A549 (cell line): ENCODE measurements around the gene PHF10. TPM values are rescaled to one million over a fixed set of nuclear protein-coding genes. Genes with fewer than 3 reads are reported as not detected.
"Not testable (repeated sequence)": the region's sequence is repeated elsewhere in the genome, so short reads cannot be mapped to it uniquely, and the experiment has no call there.

Experiments
- ATAC-seq, 2 experiments: fragments of 200-7000 bp in 1 of 2; fragments of >200 bp in 1 of 2; cut with Nextera tagmentation in 1 of 2; cut with Tn5 transposase in 1 of 2; 3 replicates each; pipeline versions ENCODE4 v1.8.0 to v1.9.1; 2018 to 2020; ENCODE audit warnings: mild to moderate bottlenecking in 1 of 2, moderate library complexity in 1 of 2
- CTCF ChIA-PET: fragments of 300-600 bp; sonication (Branson Sonifier 250); formaldehyde crosslinking; extraction: SDS; loops from one replicate; lab custom pipeline; 2021; ENCODE audit warnings: antibody characterized with exemption, inconsistent platforms; lab: Yijun Ruan, JAX
- POLR2A ChIA-PET: fragments of 350-600 bp; formaldehyde crosslinking; extraction: SDS; loops from one replicate; lab custom pipeline; 2021; ENCODE audit warnings: antibody characterized with exemption, inconsistent platforms; lab: Yijun Ruan, JAX
- DNase-seq, 2 experiments: peaks; one replicate each; pipeline versions ENCODE4 v3.0.0 to v3.0.0-alpha.2; 2011 to 2016; ENCODE audit warnings: low read depth in 1 of 2, low spot score in 1 of 2
- FAIRE-seq: peaks from 2 replicates; lab custom pipeline; 2011; peaks lifted over from hg19 to GRCh38; lab: Jason Lieb, UNC
- H3K27ac ChIP-seq, 2 experiments: fragments of >200 bp; sonication (Bioruptor Twin); formaldehyde crosslinking; 3 replicates each; pipeline ENCODE4 v1.5.1; 2016 to 2017
- H3K4me1 ChIP-seq: fragments of >200 bp; sonication (Bioruptor Twin); formaldehyde crosslinking; 3 replicates; pipeline ENCODE4 v1.6.1; 2016
- H3K4me2 ChIP-seq: fragments of >200 bp; sonication (Bioruptor Twin); formaldehyde crosslinking; 3 replicates; pipeline ENCODE4 v1.6.1; 2016
- H3K4me3 ChIP-seq: fragments of >200 bp; sonication (Bioruptor Twin); formaldehyde crosslinking; 3 replicates; pipeline ENCODE4 v1.5.1; 2016
- H3K9me3 ChIP-seq: fragments of >200 bp; sonication (Bioruptor Twin); formaldehyde crosslinking; 3 replicates; pipeline ENCODE4 v1.6.1; 2016
- BHLHE40 ChIP-seq: IDR thresholded peaks from 2 replicates; pipeline ENCODE4 v1.6.1; 2012; ENCODE audit warnings: low read depth, low read length, inconsistent platforms
- CHD4 ChIP-seq: fragments of 200-600 bp; sonication (generic); IDR thresholded peaks from 2 replicates; pipeline ENCODE4 v1.6.1; 2016; ENCODE audit warnings: antibody characterized with exemption, mild to moderate bottlenecking, borderline replicate concordance
- CTCF ChIP-seq: fragments of >200 bp; sonication (Bioruptor Twin); formaldehyde crosslinking; IDR thresholded peaks from 3 replicates; pipeline ENCODE4 v1.5.1; 2016
- EHF ChIP-seq: fragments of 250-450 bp; sonication (Bioruptor Pico); IDR thresholded peaks from 2 replicates; pipeline ENCODE4 v1.5.0; 2020; ENCODE audit warnings: mild to moderate bottlenecking
- EP300 ChIP-seq, 2 experiments: fragments of >200 bp; sonication (Bioruptor Twin); formaldehyde crosslinking; IDR thresholded peaks; 2 replicates in 1 of 2; 3 replicates in 1 of 2; pipeline ENCODE4 v1.6.1; 2016 to 2017
- FOSB ChIP-seq: fragments of 250-450 bp; sonication (Bioruptor Pico); IDR thresholded peaks from 2 replicates; pipeline ENCODE4 v1.5.0; 2020; ENCODE audit warnings: mild to moderate bottlenecking, moderate library complexity
- FOXS1 ChIP-seq: fragments of 250-450 bp; sonication (Bioruptor Pico); IDR thresholded peaks from 2 replicates; pipeline ENCODE4 v1.5.0; 2020; ENCODE audit warnings: mild to moderate bottlenecking, moderate library complexity
- GATA3 ChIP-seq: IDR thresholded peaks from 2 replicates; pipeline ENCODE4 v1.6.1; 2012; ENCODE audit warnings: borderline replicate concordance
- HOXB13 ChIP-seq: fragments of 250-450 bp; sonication (Bioruptor Pico); IDR thresholded peaks from 2 replicates; pipeline ENCODE4 v1.5.0; 2020; ENCODE audit warnings: low read depth, mild to moderate bottlenecking, moderate library complexity
- HOXB5 ChIP-seq: fragments of 250-450 bp; sonication (Bioruptor Pico); IDR thresholded peaks from 2 replicates; pipeline ENCODE4 v1.5.0; 2020; ENCODE audit warnings: mild to moderate bottlenecking, moderate library complexity
- KDM5A ChIP-seq: fragments of 200-600 bp; sonication (generic); IDR thresholded peaks from 2 replicates; pipeline ENCODE4 v1.6.1; 2016; ENCODE audit warnings: antibody characterized with exemption, mild to moderate bottlenecking
- MAZ ChIP-seq: fragments of 150-350 bp; IDR thresholded peaks from 2 replicates; pipeline ENCODE4 v1.6.1; 2014; ENCODE audit warnings: antibody characterized with exemption, low read depth, low read length, borderline replicate concordance
- NFE2L2 ChIP-seq: fragments of 150-350 bp; conservative IDR thresholded peaks from 2 replicates; pipeline ENCODE4 v1.6.1; 2014; ENCODE audit warnings: low read length
- NR3C1 ChIP-seq: fragments of >200 bp; sonication (Bioruptor Twin); formaldehyde crosslinking; IDR thresholded peaks from 3 replicates; pipeline ENCODE4 v1.6.1; 2017
- POLR2A ChIP-seq: IDR thresholded peaks from 2 replicates; pipeline ENCODE4 v1.6.1; 2012; ENCODE audit warnings: mild to moderate bottlenecking, low read length
- RAD21 ChIP-seq, 2 experiments: fragments of >200 bp in 1 of 2; sonication (Bioruptor Twin) in 1 of 2; formaldehyde crosslinking in 1 of 2; IDR thresholded peaks in 1 of 2; conservative IDR thresholded peaks in 1 of 2; 2 replicates in 1 of 2; 3 replicates in 1 of 2; pipeline ENCODE4 v1.6.1; 2012 to 2018; ENCODE audit warnings: inconsistent platforms in 1 of 2
- RCOR1 ChIP-seq: fragments of 150-350 bp; IDR thresholded peaks from 2 replicates; pipeline ENCODE4 v1.6.1; 2014; ENCODE audit warnings: antibody characterized with exemption, low read length, low read depth
- TP53 ChIP-seq: fragments of 250-450 bp; sonication (Bioruptor Pico); IDR thresholded peaks from 2 replicates; pipeline ENCODE4 v1.5.0; 2021; ENCODE audit warnings: mild to moderate bottlenecking, moderate library complexity
- WGBS: methylation state at CpG from one replicate; pipeline ENCODE4 v1.1.6; 2017; ENCODE audit errors: missing lambda C conversion rate; 5-methylcytosine and 5-hydroxymethylcytosine counted together
- polyA plus RNA-seq, 4 experiments: library from polyadenylated mRNA; depleted of rRNA in 3 of 4; stranded (reverse); fragments of >200 nt; fragmentation: RNase III in 1 of 4; extraction: RNeasy Plus Mini Kit Qiagen cat#74134 plus additional on column Dnase treatment in 1 of 4; gene quantifications; 2 replicates in 3 of 4; 3 replicates in 1 of 4; pipeline ENCODE4 v1.2.3, GENCODE V29; 2011 to 2017
- TF ChIP-seq, protein P1 (sequence below): fragments of >200 bp; sonication (Bioruptor Twin); formaldehyde crosslinking; IDR thresholded peaks from 2 replicates; pipeline ENCODE4 v1.6.1; 2016

PHF10 gene
- polyA plus RNA-seq, 2 of the 4 experiments (the other 2 are of a cell fraction): 21.9 to 29.6 TPM

DNA sequence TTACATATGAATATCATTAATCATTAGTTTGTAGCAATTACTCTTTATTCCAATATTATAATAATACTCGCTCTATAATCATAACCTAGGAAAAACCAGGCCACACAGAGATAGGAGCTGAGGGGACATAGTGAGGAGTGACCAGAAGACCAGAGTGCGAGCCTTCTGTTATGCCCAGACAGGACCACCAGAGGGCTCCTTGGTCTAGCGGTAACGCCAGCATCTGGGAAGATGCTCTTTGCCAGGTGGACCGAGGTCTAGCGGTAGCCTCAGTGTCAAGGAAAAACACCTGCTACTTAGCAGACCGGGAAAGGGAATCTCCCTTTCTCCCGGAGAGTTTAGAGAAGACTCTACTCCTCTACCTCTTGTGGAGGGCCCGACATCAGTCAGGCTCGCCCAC lies 27.2 kb downstream of the PHF10 start:
- ATAC-seq, H3K4me3 ChIP-seq, FAIRE-seq, H3K9me3 ChIP-seq, POLR2A ChIA-PET, H3K27ac ChIP-seq, H3K4me2 ChIP-seq, H3K4me1 ChIP-seq, CTCF ChIA-PET: not testable (repeated sequence)
- TF ChIP-seq RAD21 (conservative IDR thresholded peaks at IDR 0.05 in 1 of 2, IDR thresholded peaks at IDR 0.05 in 1 of 2) (peak in 1 of 2 experiments; percentile 16; a peak in 1 of 5 replicates), CTCF (0 out of 3 replicates have a peak, but pooled peaks have one; percentile 9)
- DNase-seq: peak in 1 of 2 experiments; percentile 11
- 91% methylated on average over 9 of the region's 10 CpGs for WGBS

- CTCF ChIA-PET: interaction anchor here (1.0 kb wide), 1 partner anchor 82 kb away, joined by 3 read pairs; no protein-coding TSS in a partner anchor
- H3K4me2 ChIP-seq: no peak overlapping the region
- no peak for FAIRE-seq
- 94% methylated on average over 5 of the region's 5 CpGs for WGBS
- H3K4me3 ChIP-seq: no peak overlapping the region
- DNase-seq: no peak
- no peak for TF ChIP-seq FOSB
- no peak for TF ChIP-seq EP300 (IDR thresholded peaks at IDR 0.05)
- TF ChIP-seq TP53: no peak
- TF ChIP-seq HOXB13 (CRISPR knock-in tag): no peak
- TF ChIP-seq GATA3: no peak
- TF ChIP-seq NFE2L2: no peak
- no peak for TF ChIP-seq MAZ
- no peak for TF ChIP-seq KDM5A
- no peak overlapping the region for H3K27ac ChIP-seq
- no peak for ATAC-seq
- peaks cover 4% of the 10 kb centered on the region; the same call in 1 of the 3 replicates for H3K9me3 ChIP-seq
- POLR2A ChIA-PET: no interaction called here
- peaks cover 4% of the 10 kb centered on the region; the same call in 1 of the 3 replicates for H3K4me1 ChIP-seq
Observed at GRCh38 chr6:169695131-169695530, 29.2 kb downstream of the PHF10 start.

GRCh38 chr6:169692516-169692915 lies 31.8 kb downstream of the PHF10 start:
- 96% methylated on average over 3 of the region's 3 CpGs for WGBS
- Histone ChIP-seq H3K4me3 (no peak overlapping the region), H3K27ac (no peak overlapping the region), H3K4me1 (0 out of 3 replicates have a peak, but pooled peaks cover 4% of the 10 kb centered on the region), H3K4me2 (no peak overlapping the region), H3K9me3 (peaks cover 4% of the 10 kb centered on the region; the same call in 1 of the 3 replicates)
- DNase-seq (no peak), ATAC-seq (no peak), FAIRE-seq (no peak)
- POLR2A ChIA-PET: no interaction called here
- no peak for TF ChIP-seq GATA3
- TF ChIP-seq BHLHE40: no peak
- no peak for TF ChIP-seq EHF (CRISPR knock-in tag)
- TF ChIP-seq HOXB13 (CRISPR knock-in tag): no peak
- TF ChIP-seq CHD4: no peak
- TF ChIP-seq, protein P1, sequence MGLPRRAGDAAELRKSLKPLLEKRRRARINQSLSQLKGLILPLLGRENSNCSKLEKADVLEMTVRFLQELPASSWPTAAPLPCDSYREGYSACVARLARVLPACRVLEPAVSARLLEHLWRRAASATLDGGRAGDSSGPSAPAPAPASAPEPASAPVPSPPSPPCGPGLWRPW: no peak
- TF ChIP-seq HOXB5 (CRISPR knock-in tag): no peak
- TF ChIP-seq NR3C1: no peak
- no peak for TF ChIP-seq MAZ
- CTCF ChIA-PET: interaction anchor here (1.2 to 1.4 kb wide), 3 partner anchors 12 to 736 kb away, joined by 3 to 4 read pairs (median 3); no protein-coding TSS in a partner anchor

DNA sequence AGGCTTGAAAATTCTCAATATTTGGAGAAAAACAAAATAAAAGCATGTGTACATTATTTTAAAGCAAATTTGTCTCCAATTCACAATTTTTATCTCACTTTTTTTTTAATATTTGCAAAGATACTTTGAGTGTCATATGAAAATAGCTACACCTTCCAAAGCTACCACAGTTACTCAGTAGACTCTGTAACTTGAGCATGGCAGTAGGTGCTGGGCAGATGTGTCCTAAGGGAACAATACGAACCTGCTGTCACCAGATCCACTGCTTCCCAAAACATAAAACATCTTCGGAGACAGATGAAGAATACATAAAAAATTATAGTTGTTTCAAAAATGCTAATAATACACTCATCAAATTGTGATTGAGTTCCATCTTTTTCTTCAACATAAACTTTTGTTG lies 33.0 kb downstream of the PHF10 start:
- Histone ChIP-seq H3K9me3 (peaks cover 8% of the 10 kb centered on the region; the same call in 2 of the 3 replicates), H3K4me1 (0 out of 3 replicates have a peak, but pooled peaks cover 4% of the 10 kb centered on the region), H3K4me3 (no peak overlapping the region), H3K4me2 (no peak overlapping the region), H3K27ac (no peak overlapping the region)
- POLR2A ChIA-PET: no interaction called here
- CTCF ChIA-PET: interaction anchor here (0.9 kb wide), 1 partner anchor 27 kb away, joined by 3 read pairs; no protein-coding TSS in a partner anchor
- FAIRE-seq (no peak), ATAC-seq (no peak), DNase-seq (no peak)
- 95% methylated on average over 2 of the region's 2 CpGs for WGBS
- TF ChIP-seq RCOR1: no peak
- TF ChIP-seq TP53: no peak
- no peak for TF ChIP-seq HOXB13 (CRISPR knock-in tag)
- TF ChIP-seq FOXS1 (CRISPR knock-in tag): no peak
- TF ChIP-seq POLR2A: no peak
- TF ChIP-seq, all 56 proteins: peak for 0
